ENCODE measurements around the gene SH3TC1. TPM values are rescaled to one million over a fixed set of nuclear protein-coding genes. Genes with fewer than 3 reads are reported as not detected.

The SH3TC1 gene
- total RNA-seq, 1 donor from 2014 or later = 18.9 TPM

- DNase-seq (ENCODE audit: low read depth) = no peak
- H3K4me3 ChIP-seq (ENCODE audit: low read depth, low read length) = no peak overlapping the region
- H3K36me3 ChIP-seq (ENCODE audit: control insufficient read depth, insufficient read depth, low read length) = no peaks in the 10 kb centered on the region
- no peak for TF ChIP-seq CTCF (IDR thresholded peaks at IDR 0.05; ENCODE audit: insufficient read depth, low read length, poor library complexity, severe bottlenecking)
- peaks cover 17% of the 10 kb centered on the region for H3K27me3 ChIP-seq (ENCODE audit: control insufficient read depth, insufficient read depth, low read length)
Observed at GRCh38 chr4:8170341-8170740, 28.7 kb upstream of the SH3TC1 start.

- Histone ChIP-seq H3K27me3 (ENCODE audit: control insufficient read depth, insufficient read depth, low read length) (peaks cover 22% of the 10 kb centered on the region), H3K36me3 (ENCODE audit: control insufficient read depth, insufficient read depth, low read length) (no peaks in the 10 kb centered on the region), H3K4me3 (ENCODE audit: low read depth, low read length) (no peak overlapping the region)
- no peak for DNase-seq (ENCODE audit: low read depth)
- TF ChIP-seq CTCF (IDR thresholded peaks at IDR 0.05; ENCODE audit: insufficient read depth, low read length, poor library complexity, severe bottlenecking) = no peak
Observed at GRCh38 chr4:8171266-8171665, 27.8 kb upstream of the SH3TC1 start.

GRCh38 chr4:8171984-8172924 lies 26.8 kb upstream of the SH3TC1 start:
- DNase-seq (ENCODE audit: low read depth) = no peak
- Histone ChIP-seq H3K36me3 (ENCODE audit: control insufficient read depth, insufficient read depth, low read length) (no peaks in the 10 kb centered on the region), H3K4me3 (ENCODE audit: low read depth, low read length) (no peak overlapping the region), H3K27me3 (ENCODE audit: control insufficient read depth, insufficient read depth, low read length) (peaks cover 23% of the 10 kb centered on the region)
- TF ChIP-seq CTCF (IDR thresholded peaks at IDR 0.05; ENCODE audit: insufficient read depth, low read length, poor library complexity, severe bottlenecking) = no peak

GRCh38 chr4:8173492-8174242 lies 25.4 kb upstream of the SH3TC1 start:
- peaks cover 27% of the 10 kb centered on the region for H3K27me3 ChIP-seq (ENCODE audit: control insufficient read depth, insufficient read depth, low read length)
- no peak for TF ChIP-seq CTCF (IDR thresholded peaks at IDR 0.05; ENCODE audit: insufficient read depth, low read length, poor library complexity, severe bottlenecking)

GRCh38 chr4:8174970-8175369 lies 24.1 kb upstream of the SH3TC1 start:
- no peak for DNase-seq (ENCODE audit: low read depth)
- Histone ChIP-seq H3K4me3 (ENCODE audit: low read depth, low read length) (no peak overlapping the region), H3K36me3 (ENCODE audit: control insufficient read depth, insufficient read depth, low read length) (no peaks in the 10 kb centered on the region), H3K27me3 (ENCODE audit: control insufficient read depth, insufficient read depth, low read length) (peaks cover 30% of the 10 kb centered on the region)
- TF ChIP-seq CTCF (IDR thresholded peaks at IDR 0.05; ENCODE audit: insufficient read depth, low read length, poor library complexity, severe bottlenecking) = no peak

More at GRCh38 chr4:8173492-8174242, 25.4 kb upstream of the SH3TC1 start:
- DNase-seq (ENCODE audit: low read depth) = no peak
- no peak overlapping the region for H3K4me3 ChIP-seq (ENCODE audit: low read depth, low read length)
- H3K36me3 ChIP-seq (ENCODE audit: control insufficient read depth, insufficient read depth, low read length) = no peaks in the 10 kb centered on the region
